Right renal pelvis (tissue), 4 donors: ENCODE data around the gene PLA1A. TPM values are rescaled to one million over a fixed set of nuclear protein-coding genes. Genes with fewer than 3 reads are reported as not detected.

Source experiments
- DNase-seq, 4 donors: peaks; one replicate each; pipeline ENCODE4 v3.0.0-alpha.2; 2013; ENCODE audit warnings: low read depth in 4 of 4, low spot score in 3 of 4, missing footprints in 1 of 4
- polyA plus RNA-seq, 4 donors: library from polyadenylated mRNA; unstranded; fragments of 120-200 nt; gene quantifications; one replicate each; pipeline ENCODE4 v1.2.1, GENCODE V29; 2013; ENCODE audit not compliant: insufficient read length in 4 of 4

PLA1A gene
- polyA plus RNA-seq, 4 donors, result 6.3 to 8.2 (median 7.7) TPM

DNA sequence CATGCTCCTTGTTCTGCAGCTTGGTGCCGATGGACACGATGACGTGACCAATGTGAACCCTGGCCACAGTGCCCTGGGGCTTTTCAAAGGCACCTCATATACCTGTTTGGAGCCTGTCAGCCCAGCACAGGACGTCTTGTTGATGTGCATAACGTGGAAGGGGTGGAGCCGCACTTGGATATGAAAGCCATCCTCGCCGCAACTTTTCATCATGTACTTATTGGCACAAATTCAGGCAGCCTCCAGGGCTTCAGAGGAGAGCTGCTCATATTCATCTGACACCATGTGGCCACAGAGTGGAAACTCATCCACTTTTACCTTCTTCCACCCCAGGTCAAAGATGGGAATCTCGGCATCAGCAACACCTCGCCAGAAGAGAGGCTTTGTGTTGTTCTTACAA, 38.0 kb downstream of the PLA1A start:
- no peak for DNase-seq

- no peak for DNase-seq
These were observed 38.6 kb downstream of the PLA1A start for GRCh38 chr3:119636249-119636648.

- no peak for DNase-seq
These were observed 39.4 kb downstream of the PLA1A start for GRCh38 chr3:119636891-119637611.

DNA sequence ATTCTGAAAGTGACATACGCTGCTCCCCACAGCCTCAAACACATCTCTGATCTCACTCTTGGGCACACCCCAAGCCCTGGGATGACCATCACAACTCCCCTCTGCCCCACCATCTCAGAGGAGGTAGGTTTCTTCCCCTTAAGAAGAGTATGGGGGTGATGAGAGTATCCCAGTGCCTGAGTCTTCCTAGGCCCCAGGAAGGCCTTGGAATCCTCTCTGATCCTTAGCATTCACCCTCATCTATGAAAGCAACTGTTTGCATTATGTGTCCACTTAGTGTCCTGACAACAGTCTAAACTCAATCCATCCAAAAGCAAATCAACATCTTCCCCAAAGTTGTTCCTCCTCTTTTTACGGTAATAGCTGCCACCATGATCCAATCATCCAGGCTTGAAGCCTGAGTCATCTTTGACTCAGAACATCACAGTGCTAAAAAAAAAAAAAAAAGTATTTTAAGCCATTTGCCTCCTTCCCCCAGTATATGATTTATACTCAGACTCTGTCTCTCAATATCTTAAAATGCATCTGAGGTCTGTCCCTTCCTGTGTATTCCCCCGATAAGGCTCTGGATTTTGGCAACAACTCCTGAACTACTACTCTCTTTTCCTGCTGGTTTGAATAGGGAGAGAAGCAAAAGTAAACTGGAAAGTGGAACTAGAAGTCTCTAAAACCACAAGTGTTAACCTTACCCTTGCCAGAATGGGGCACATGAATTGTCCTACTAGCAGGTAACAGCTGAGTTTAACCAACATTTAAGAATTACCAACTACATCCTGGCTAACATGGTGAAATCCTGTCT, 40.2 kb downstream of the PLA1A start:
- no peak for DNase-seq

DNA sequence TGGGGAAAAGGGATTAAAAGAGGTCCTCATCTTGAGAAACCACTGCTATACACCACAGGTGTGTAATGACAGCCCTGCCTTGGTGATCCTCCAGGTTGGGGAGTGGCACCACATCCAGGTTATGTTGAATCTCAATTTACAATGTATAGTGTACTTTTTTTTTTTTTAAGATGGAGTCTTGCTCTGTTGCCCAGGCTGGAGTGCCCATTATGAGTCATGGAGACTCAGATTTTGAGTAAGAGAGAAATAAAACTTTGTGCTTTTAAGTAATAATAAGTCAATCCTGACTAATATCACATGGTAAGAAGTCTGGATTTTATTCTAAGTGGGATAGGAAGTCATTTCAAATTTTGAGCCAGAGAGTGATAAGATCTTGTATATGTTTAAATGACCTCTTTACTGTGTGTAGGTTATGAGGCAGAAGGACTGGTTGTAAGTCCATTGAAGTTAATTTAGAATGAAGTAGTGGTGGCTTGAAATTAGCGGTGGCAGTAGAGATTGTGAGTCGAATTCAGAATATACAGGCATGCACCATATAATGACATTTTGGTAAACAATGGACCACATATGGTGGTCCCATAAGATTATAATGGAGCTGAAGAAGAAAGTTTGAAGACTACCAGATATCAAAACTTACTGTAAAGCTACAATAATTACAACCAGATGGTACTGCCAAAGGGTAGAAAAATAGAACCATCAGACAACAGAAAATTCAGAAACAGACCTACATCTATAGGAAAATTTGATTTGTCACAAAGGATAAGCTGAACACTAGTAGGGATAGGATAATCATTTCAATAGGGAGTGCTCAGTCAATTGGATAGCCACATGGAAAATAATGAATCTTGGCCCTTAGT, 42.0 kb downstream of the PLA1A start:
- DNase-seq, result no peak

GRCh38 chr3:119641416-119641815, 43.7 kb downstream of the PLA1A start:
- DNase-seq, result no peak

GRCh38 chr3:119642746-119643473, 45.2 kb downstream of the PLA1A start:
- no peak for DNase-seq

- no peak for DNase-seq
These were observed 45.8 kb downstream of the PLA1A start for GRCh38 chr3:119643528-119643927.

- DNase-seq, result no peak
These were observed 46.8 kb downstream of the PLA1A start for GRCh38 chr3:119644481-119644880.

DNA sequence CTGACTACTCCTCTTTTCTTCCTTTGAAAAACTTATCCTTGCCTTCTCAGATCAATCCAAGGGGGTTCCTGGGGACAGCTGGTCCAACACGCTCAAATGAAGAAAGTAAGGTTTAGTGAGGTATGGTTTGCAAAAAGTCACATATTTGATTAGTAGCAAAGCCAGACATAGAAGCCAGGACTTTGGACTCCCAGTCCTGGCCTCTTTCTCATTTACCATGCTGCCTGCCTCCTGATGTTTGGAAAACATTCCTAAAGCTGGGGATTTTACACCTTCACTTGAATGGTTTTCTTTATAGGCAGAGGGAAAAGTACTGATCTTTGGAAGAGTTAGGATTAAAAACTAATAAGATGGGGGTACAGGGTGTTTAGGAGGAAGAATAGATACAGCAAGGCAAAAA, 48.1 kb downstream of the PLA1A start:
- DNase-seq, result no peak

- DNase-seq, result peak in 2 of 4 donors; percentile 28 to 39
These were observed 49.5 kb downstream of the PLA1A start for GRCh38 chr3:119647171-119647570.

- DNase-seq, result no peak
These were observed 50.3 kb downstream of the PLA1A start for GRCh38 chr3:119647843-119648575.

DNA sequence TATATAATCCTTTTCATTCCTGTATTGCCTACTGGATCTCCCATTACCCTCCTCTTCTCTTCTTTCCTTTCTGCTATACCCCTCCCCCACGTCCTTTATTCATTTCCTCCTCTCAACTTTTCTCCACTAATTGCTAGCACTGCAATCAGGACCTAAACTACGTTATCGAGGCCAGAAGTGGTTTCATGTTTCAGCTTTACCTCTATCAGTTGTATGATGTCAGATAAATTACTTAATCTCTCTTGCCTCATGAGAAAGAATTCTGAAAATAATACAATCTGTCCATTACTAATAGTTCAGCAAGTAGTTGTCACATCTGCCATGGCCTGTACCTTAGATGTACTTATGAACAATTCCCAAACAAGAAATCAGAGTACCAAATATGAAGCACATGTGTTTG, 52.1 kb downstream of the PLA1A start:
- DNase-seq, result no peak

- no peak for DNase-seq
These were observed 54.8 kb downstream of the PLA1A start for GRCh38 chr3:119652306-119653033.

DNA sequence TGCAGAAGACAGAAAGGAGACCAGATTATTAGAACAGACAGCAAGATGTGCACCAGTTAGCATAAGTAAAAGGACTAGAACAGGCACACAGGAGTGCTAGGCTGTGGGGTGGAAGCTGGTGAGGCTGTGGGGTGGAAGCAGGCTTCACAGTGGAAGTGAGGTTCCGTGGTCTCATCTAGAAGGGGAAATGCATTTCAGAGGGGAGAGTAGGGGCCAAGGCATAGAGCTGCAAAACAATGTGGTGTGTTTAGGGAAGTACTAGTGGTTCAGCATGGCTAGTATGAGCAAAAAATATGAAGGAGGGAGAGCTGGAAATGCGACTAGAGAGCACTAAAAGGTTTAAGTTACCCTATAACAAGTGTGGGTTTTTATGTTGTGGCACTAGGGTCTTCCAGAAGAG, 56.2 kb downstream of the PLA1A start:
- DNase-seq, result no peak

GRCh38 chr3:119657887-119658702, 60.4 kb downstream of the PLA1A start:
- DNase-seq, result no peak

DNA sequence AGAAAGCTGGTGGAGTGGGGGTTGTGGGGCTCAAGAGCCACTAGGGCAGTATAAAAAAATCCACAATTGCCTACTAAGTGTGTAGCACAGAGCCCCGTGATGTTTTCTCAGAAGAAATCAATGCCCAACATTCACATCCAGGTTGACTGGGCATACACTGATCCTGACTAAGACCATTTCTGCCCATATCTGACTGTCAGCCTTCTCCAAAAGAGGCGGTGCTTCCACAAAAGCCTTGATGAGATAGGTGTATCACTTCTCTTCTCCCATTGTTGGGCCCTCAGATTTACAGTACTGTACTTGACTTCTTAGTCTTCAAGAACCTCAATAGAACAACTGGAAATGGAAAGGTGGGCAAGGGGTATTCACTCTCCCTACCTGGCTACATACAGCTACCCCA, 61.3 kb downstream of the PLA1A start:
- DNase-seq, result no peak

GRCh38 chr3:119659606-119660291, 62.1 kb downstream of the PLA1A start:
- no peak for DNase-seq
